GM21529 (cell line): ENCODE data around the gene PCTP.

Experiments used
- ATAC-seq: cut with Tn5 transposase; IDR thresholded peaks from one replicate; pipeline ENCODE4 v1.9.1; 2021; ENCODE audit not compliant: unreplicated experiment

The PCTP gene

DNA sequence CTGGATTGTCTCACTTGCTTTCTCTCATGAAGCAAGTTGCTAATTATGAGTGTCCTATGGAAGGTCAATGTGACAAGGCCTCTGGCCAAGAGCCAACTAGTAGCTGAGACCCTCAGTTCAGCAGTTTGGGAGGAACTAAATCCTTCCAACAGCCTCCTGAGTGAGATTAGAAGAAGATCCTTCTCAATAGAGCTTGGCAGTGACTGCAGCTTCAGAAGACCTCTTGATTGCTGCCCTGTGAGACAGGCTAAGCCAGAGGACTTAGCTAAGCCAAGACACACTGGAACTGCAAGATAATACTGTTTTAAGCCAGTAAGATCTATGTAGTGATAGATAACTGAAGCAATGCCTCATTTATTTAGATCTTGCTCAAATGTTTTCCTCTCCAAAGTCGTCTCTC, 34.3 kb downstream of the PCTP start:
- ATAC-seq = no peak

DNA sequence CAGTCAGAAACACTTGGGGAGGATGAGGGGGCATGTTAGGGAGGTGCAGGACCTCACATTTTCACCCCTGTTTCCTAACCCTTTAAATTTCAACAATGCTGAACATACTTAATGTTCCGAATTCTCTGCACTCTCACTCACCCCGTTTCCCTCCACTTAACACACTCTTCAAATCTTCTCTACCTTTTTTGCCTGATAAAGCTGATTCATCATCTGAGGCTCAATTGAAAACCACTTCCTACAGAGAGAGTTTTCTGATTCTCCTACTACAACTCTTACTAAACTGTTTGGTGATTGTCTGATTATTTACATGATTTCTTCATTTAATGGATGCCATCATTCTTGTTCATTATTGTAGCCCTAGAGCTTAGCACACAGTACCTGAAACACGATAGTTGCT, 42.4 kb downstream of the PCTP start:
- no peak for ATAC-seq

DNA sequence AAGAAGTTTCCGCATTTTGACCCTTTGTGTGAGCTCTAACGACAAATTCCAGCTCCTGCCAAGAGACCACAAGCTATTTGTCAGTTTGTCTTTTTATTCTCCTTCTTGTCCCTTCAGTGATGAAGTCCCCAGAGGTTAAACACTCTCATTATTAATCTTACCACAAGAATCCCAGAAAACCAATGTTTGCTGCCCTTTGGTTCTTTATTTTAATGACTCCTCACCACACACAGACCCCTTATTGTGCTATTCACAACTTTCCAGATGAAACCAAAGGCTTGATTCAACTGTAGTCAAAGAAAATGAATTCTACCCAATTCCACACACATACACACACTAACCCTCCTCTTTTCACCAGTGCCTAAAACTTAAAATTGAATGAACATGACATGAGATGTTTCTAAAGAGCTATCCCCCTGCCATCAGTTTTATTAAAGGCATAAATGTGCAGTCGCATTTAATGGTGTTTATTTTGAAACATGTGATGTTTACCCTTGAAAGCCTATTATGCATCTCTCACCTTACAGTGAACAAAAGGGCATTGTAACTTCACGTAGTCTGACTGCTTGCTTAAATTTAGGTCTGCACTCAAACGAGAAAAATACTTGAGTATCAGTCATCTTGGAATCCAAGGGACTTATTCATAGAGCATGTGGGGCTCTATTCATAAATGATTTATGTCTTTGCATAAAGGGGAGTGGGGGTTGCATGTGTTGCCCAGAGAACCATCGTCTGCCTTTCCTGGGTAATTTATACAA, 44.1 kb downstream of the PCTP start:
- no peak for ATAC-seq

DNA sequence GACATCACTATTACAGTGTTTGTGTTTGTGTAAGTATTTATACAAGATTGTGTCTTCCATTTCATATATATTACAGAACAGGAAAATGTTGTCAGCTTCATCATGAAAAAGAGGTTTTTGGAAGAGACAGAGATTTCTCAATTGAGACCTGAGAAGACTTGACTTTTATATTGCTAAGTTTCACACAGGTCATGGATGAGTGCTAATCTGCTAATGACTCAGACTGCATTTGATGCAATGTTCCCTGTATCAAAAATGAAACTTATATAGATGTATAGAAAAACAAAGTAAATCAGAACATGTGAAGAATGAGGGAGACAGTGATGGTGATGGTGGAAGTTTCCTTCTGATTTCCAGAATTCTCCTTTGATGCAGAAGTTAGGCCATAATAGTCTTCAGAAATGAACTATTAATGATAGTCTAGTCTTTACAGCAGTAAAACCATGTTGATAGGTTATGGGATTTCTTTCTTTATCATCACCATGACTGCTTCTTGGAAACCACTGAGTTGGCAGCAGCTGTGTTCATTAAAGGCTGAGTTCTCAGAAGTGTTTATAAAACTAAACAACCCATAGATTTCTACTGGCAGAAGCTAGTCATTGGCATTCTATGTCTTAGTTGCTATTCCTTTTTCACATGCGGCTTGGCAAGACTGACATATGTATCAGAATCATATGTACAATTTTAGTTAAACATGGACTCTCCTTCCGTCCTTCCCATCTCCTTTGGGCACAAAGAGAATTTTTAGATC, 56.1 kb downstream of the PCTP start:
- ATAC-seq = no peak

DNA sequence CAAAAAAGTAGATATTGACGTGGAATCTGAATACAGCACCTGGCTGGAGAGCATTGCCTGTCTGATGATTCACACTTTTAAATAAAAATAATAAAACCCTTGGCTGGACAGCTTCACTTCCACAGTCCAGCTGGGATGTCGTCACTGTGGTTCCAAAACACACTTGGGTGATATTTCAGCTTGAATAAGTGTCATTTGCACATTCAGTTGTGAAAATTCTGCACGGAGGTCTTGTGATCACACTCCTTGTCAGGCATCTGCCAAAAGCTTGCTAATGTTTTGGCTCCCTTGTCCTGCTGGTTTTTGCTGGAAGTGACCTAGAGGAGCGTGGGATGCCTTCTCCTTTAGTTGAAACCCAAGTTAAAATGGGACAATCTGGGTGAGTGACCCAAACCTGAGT, 60.7 kb downstream of the PCTP start:
- no peak for ATAC-seq

DNA sequence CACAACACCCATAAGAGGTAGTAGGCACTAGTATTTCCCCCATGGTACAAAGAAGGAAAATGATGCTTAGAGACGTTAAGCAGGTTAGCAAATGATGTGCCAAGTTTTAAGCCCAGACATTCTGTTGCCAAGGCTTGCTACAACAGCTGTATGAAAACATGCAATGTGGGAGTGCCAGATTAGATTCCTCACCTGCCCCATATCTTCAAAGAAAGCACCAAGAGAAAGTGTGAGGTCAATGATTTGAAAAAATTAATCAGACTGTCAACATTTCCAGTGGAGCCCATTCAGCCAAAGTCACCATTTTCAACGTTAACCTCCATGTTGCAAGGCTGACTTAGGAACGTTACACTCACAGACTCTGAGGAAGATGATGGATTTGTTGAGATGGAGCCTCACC, 61.5 kb downstream of the PCTP start:
- no peak for ATAC-seq

DNA sequence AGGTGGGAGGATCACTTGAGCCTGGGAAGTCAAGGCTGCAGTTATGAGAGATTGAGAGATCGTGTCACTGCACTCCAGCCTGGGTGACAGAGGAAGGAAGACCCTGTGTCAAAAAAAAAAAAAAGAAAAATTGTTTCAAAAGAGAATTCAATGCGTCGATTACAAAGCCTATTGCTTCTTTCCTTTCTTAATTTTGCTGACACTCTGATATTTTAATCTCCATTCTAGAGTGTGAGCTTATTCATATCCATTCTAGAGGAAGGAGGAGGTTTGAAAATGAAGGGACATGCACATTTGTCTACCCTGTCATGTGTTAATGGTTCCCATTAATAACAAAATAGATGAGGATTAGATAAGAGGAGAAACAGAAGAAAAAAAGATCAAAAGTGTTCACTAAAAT, 63.1 kb downstream of the PCTP start:
- ATAC-seq = no peak

DNA sequence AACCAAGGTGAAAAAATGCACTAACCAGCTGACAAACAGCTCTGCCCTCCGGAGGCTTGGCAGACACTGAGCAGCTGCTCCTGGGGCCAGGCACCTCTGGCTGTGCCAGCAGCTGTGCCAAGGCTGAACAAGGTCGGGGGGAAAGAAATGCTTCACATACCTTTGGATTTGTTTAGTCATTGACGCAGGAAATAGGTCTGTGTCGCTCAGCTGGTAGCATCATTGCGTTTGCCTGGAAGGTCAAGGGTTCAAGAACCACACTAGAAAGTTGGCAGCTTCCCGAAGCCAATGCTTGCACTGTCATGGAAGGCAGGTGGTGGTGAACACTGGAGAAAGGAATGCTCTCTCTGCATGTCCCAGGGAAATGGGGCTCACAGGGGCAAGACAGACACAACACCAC, 63.5 kb downstream of the PCTP start:
- ATAC-seq = no peak

DNA sequence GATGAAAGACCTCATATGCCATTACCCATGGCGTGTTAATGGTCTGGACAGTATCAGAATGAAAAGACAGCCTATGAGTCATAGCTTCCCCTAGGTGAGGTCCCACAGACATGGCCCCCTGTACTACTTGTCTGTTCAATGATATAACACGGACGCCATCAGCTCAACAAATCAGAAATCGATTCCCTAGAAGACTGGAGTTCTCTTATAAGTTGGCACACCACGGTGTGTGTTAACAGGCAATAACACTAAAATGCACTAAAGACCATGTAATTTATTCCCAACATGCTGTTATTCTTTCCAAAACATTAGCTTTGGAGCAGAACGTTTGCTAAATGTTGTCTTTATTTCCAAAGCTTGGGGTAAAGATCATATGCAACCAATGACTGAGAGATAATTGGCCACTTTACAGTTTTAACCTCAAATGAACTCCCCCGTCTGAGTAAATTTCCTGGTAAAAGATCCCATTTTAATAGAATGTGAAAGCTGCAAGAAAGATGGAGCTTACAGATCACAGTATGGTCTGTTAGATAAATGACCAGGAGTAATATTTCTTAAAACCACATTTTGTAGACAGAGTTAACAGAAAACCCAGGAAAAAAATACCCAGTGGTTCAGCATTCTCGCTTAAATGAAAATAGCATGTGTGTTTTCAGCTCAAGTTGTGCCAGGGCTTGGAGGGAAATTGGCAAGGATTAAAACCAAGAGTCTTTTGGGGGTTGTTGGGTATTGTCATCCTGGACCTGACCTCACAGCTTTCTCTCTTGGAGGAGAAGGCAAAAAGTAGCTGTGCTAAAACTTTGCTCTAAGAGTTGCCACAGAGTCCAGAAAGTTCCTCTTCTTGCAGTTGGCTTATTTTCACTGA, 65.9 kb downstream of the PCTP start:
- ATAC-seq = no peak

DNA sequence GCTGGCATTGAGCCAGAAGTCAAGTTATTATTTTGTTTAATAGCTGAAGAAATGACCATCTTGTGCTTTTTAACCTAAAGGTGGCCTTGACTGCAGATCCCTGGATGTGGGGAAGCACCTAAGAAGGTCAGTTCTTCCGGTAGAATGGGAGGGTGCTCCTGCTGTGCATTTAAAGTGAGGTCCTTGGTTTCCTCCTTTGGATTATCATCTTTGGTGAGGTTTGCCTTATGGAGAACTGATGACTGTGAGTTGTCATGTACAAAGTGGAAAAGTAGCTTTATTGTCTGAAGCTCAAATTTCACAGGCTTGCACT, 66.5 kb downstream of the PCTP start:
- ATAC-seq = no peak

DNA sequence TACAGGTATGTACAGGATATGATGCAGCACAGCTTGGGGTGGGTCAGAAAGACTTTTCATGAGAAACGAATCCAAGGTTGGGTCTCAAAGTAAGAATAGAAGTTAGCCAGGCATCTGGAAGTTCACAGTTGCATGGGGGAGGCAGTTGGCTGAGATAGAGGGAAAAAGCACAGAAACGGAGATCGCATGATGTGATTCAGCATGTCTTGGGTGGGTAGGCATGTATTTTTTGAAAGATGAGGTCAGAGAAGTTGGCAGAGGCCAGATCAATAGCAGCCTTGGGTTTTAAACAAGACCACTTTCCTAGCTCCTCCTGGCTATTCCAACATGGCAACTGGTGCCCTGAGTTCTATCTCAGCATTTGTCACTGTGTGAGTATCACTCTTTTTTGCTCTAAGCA, 67.2 kb downstream of the PCTP start:
- ATAC-seq = no peak

DNA sequence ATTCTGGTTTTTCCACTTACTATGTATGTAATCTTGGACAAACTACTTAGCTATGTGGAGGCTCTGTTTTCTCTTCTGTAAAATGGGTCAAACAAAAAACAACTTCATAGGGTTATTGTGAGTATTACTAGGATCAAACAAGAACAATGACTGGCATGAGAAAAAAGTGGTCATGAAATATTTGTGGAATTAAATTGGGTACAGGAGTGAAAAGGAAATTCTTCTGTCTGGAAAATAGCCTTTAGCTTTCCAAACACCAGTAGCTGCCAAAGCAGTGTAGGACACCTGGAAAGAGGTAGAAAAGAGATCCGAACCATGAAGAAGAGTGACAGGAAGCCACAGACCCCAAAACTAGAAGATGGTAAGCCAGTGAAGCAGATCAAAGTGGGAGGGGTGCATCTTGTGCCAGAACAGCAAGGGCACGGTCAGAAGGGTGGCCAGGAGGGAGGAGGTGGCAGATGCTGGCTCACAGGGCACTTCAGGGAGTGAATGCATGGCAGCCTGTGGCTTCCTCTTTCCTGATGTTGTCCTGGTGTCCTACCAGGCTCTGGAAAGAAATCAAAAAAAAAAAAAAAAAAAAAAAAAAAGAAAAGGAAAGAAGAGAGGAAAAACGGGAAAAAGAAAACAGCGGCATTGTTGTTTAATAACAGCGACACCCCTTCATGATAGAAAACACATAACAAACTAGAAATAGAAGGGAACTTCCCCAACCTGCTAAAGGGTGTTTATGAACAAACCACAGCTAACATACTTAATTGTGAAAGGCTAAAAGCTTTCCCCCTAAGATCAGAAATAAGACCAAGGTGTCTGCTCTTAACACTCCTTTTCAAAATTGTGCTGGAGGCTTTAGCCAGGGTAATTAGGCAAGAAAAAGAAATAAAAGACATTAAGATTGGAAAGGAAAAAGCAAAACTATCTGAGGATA, 67.9 kb downstream of the PCTP start:
- ATAC-seq = no peak

DNA sequence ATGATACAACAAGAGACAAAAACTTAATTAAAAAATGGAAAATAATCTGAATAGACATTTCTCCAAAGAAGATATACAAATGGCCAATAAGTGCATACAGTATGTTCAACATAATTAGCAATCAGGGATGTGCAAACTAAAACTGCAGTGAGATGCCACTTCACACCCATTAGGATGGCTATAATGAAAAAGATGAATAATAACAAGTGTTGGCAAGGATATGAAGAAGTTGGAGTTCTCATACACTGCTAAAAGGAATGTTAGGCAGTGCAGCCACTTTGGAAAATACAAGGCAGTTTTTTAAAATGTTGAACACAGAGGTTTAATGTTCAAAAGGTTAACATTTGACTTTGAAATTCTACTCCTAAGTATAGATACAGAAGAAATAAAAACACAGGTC, 69.8 kb downstream of the PCTP start:
- no peak for ATAC-seq

DNA sequence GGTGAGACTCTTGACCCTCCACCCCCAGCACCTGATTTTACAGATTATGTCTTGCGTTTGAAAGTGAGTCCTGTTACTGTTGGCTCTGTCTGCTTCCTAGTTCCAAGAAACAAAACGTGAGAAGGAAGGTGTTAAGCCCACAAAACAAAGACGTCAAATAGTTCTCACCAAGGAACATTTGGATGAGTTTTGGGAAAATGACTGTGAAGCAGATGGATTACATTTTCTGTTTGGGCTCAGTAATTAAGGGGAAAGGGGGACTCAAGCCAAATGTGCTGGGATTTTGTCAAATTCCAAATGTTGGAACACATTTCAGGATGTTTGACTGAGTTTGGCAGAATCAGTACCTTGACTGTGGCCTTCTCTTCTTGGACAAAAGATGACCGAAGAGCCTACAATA, 71.2 kb downstream of the PCTP start:
- ATAC-seq = no peak

DNA sequence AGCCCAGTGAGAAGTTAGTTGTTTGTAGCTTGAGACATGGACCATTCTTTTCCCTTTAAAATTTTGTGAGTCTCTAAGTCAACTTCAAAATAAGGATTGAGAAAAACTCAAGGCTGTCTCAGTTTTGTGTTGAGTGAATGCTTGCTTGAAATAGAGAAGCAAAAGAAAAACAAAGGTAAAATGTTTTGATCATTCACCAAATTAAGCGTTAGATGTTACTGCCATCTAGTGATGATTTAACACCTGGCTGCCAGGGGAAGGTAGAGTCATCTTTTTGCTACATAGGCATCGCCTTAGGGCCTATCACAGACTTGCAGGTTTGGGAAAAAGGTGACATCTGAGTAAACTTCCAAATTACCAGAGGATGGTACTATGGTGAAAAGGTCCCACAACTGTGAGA, 74.4 kb downstream of the PCTP start:
- no peak for ATAC-seq
